ENCODE results near the gene RCL1.

The RCL1 gene

DNA sequence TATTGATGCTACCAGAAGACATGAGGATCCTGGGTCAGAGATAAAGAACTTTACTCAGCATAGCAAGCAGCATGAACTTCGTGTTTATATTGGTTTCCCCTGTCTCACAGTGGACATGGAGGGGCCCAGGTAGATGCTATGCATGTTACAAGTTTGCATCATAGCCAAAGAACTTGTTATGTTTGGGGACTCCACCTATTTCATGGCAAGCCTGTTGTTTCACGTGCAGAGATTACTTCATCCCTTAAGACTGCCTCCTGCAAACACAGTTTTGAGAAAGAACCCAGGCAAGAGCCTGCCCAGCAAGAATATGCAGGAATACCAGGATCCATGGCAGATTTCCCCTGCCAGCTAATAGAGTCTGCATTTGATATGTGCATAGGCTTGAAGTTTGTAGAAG is 68.4 kb downstream of the RCL1 start:
- Histone ChIP-seq H3K4me2 (ENCODE audit: low read length) (no peak overlapping the region), H4K20me1 (ENCODE audit: insufficient read depth, low read length) (no peaks in the 10 kb centered on the region), H3F3A (ENCODE audit: insufficient read depth, low read length) (no peaks in the 10 kb centered on the region), H3K9me2 (ENCODE audit: low read depth, low read length) (no peaks in the 10 kb centered on the region), H3K79me2 (ENCODE audit: insufficient read depth, low read length) (no peaks in the 10 kb centered on the region), H3K9ac (ENCODE audit: low read length) (no peak overlapping the region), H3K27ac (ENCODE audit: low read depth, low read length, poor library complexity, severe bottlenecking) (no peak overlapping the region), H3K4me3 (ENCODE audit: low read depth, low read length, poor library complexity, severe bottlenecking) (no peak overlapping the region), H3K36me3 (ENCODE audit: insufficient read depth, low read length) (peaks cover 60% of the 10 kb centered on the region), H3K27me3 (ENCODE audit: insufficient read depth, low read length) (no peaks in the 10 kb centered on the region), H3K9me3 (ENCODE audit: low read length) (no peaks in the 10 kb centered on the region), H3K4me1 (ENCODE audit: insufficient read depth, low read length, severe bottlenecking) (no peaks in the 10 kb centered on the region), H2AFZ (ENCODE audit: low read length) (no peak overlapping the region)
- TF ChIP-seq, protein P1, sequence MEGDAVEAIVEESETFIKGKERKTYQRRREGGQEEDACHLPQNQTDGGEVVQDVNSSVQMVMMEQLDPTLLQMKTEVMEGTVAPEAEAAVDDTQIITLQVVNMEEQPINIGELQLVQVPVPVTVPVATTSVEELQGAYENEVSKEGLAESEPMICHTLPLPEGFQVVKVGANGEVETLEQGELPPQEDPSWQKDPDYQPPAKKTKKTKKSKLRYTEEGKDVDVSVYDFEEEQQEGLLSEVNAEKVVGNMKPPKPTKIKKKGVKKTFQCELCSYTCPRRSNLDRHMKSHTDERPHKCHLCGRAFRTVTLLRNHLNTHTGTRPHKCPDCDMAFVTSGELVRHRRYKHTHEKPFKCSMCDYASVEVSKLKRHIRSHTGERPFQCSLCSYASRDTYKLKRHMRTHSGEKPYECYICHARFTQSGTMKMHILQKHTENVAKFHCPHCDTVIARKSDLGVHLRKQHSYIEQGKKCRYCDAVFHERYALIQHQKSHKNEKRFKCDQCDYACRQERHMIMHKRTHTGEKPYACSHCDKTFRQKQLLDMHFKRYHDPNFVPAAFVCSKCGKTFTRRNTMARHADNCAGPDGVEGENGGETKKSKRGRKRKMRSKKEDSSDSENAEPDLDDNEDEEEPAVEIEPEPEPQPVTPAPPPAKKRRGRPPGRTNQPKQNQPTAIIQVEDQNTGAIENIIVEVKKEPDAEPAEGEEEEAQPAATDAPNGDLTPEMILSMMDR (IDR thresholded peaks at IDR 0.05; ENCODE audit: low read length): no peak
- TF ChIP-seq EZH2 (IDR thresholded peaks at IDR 0.05; ENCODE audit: borderline replicate concordance, low read length): no peak

DNA sequence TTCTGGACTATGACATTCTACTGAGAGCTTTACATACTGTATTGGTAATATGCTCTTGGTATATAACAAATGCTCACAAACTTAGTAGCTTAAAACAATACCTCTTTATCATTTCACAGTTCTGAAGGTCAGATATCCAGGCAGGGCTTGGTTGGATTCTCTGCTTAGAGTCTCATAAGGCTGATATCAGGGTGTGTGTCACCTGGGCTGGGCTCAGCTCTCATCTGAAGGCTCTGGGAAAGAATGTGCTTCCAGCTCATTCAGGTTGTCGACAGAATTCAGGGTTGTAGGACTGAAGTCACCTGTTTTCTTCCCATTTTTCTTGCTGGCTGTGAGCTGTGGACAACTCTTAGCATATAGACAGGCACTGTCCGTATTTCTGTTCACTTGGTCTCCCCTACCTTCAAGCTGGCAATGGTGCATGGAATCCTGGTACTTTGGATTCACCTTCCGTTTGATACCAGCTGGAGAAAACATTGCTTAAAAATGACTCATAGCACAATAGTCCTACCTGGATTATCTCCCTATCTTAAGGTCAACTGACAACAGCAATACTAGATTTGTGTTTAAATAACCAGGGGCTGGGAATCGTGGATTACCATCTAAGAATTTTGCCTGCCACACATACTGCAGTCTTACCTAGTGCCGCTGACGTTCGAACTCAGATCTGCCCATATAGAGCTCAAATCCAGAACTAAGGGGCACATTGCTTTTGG is 69.2 kb downstream of the RCL1 start:
- Histone ChIP-seq H3K9me2 (ENCODE audit: low read depth, low read length) (no peaks in the 10 kb centered on the region), H3K4me1 (ENCODE audit: insufficient read depth, low read length, severe bottlenecking) (no peaks in the 10 kb centered on the region), H4K20me1 (ENCODE audit: insufficient read depth, low read length) (no peaks in the 10 kb centered on the region), H3K79me2 (ENCODE audit: insufficient read depth, low read length) (no peaks in the 10 kb centered on the region), H3K4me2 (ENCODE audit: low read length) (no peak overlapping the region), H3K36me3 (ENCODE audit: insufficient read depth, low read length) (peaks cover 52% of the 10 kb centered on the region), H3K9me3 (ENCODE audit: low read length) (no peaks in the 10 kb centered on the region), H3F3A (ENCODE audit: insufficient read depth, low read length) (no peaks in the 10 kb centered on the region), H2AFZ (ENCODE audit: low read length) (no peak overlapping the region), H3K4me3 (ENCODE audit: low read depth, low read length, poor library complexity, severe bottlenecking) (no peak overlapping the region), H3K27ac (ENCODE audit: low read depth, low read length, poor library complexity, severe bottlenecking) (no peak overlapping the region), H3K9ac (ENCODE audit: low read length) (no peak overlapping the region), H3K27me3 (ENCODE audit: insufficient read depth, low read length) (no peaks in the 10 kb centered on the region)
- TF ChIP-seq, protein P1 (IDR thresholded peaks at IDR 0.05; ENCODE audit: low read length): no peak
- TF ChIP-seq EZH2 (IDR thresholded peaks at IDR 0.05; ENCODE audit: borderline replicate concordance, low read length): no peak

DNA sequence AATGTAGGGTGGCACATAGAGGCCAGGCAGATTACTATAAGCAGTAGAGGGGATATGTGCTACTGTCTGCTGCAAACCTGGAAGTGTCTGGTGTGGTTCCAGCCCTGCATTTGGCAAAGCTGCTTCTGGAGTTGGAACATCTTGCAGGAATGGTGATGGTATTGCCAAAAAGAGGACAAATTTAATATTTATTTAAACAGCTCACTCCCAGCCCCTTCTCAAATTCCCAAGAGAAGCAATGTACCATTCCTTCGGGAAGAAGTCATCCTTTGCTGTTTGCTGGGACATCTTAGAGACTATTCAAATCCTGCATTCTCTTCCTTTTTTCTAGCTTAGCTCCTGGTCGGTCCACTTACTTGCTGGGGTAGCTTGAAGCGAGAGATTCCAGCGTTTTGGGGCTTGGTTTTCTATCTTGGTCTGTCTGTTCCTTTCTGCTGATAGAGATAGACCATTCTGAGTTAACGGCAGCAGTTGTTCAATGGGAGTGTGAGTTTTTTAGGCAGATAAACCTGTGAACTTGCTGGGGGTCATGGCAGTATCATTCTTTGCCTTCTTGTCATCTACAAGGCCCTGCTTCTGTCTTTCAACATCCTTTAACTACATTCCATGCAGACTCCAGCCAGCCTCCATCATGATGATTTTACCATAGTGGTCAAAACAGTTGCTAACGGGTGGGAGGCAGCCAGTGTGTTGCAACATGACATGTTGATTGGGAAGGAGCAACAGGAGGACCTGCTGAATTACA is 69.9 kb downstream of the RCL1 start:
- no peak overlapping the region for H3K4me2 ChIP-seq (ENCODE audit: low read length)
- H3K9me3 ChIP-seq (ENCODE audit: low read length): no peaks in the 10 kb centered on the region
- H3K36me3 ChIP-seq (ENCODE audit: insufficient read depth, low read length): peaks cover 44% of the 10 kb centered on the region
- H3K4me3 ChIP-seq (ENCODE audit: low read depth, low read length, poor library complexity, severe bottlenecking): no peak overlapping the region
- H3K79me2 ChIP-seq (ENCODE audit: insufficient read depth, low read length): no peaks in the 10 kb centered on the region
- H4K20me1 ChIP-seq (ENCODE audit: insufficient read depth, low read length): no peaks in the 10 kb centered on the region
- no peaks in the 10 kb centered on the region for H3F3A ChIP-seq (ENCODE audit: insufficient read depth, low read length)
- no peak overlapping the region for H2AFZ ChIP-seq (ENCODE audit: low read length)
- no peaks in the 10 kb centered on the region for H3K9me2 ChIP-seq (ENCODE audit: low read depth, low read length)
- no peaks in the 10 kb centered on the region for H3K27me3 ChIP-seq (ENCODE audit: insufficient read depth, low read length)
- no peak overlapping the region for H3K27ac ChIP-seq (ENCODE audit: low read depth, low read length, poor library complexity, severe bottlenecking)
- H3K4me1 ChIP-seq (ENCODE audit: insufficient read depth, low read length, severe bottlenecking): no peaks in the 10 kb centered on the region
- no peak for TF ChIP-seq EZH2 (IDR thresholded peaks at IDR 0.05; ENCODE audit: borderline replicate concordance, low read length)
- TF ChIP-seq, protein P1 (IDR thresholded peaks at IDR 0.05; ENCODE audit: low read length): no peak
- no peak overlapping the region for H3K9ac ChIP-seq (ENCODE audit: low read length)
